HG03342 (cell line): ENCODE results near the gene PLD4.
"Not testable (repeated sequence)": the region's sequence is repeated elsewhere in the genome, so short reads cannot be mapped to it uniquely, and the experiment has no call there.

Source experiments
- ATAC-seq: cut with Tn5 transposase; IDR thresholded peaks from one replicate; pipeline ENCODE4 v1.9.1; 2021; ENCODE audit warnings: mild to moderate bottlenecking, moderate library complexity; ENCODE audit not compliant: unreplicated experiment

The PLD4 gene

DNA sequence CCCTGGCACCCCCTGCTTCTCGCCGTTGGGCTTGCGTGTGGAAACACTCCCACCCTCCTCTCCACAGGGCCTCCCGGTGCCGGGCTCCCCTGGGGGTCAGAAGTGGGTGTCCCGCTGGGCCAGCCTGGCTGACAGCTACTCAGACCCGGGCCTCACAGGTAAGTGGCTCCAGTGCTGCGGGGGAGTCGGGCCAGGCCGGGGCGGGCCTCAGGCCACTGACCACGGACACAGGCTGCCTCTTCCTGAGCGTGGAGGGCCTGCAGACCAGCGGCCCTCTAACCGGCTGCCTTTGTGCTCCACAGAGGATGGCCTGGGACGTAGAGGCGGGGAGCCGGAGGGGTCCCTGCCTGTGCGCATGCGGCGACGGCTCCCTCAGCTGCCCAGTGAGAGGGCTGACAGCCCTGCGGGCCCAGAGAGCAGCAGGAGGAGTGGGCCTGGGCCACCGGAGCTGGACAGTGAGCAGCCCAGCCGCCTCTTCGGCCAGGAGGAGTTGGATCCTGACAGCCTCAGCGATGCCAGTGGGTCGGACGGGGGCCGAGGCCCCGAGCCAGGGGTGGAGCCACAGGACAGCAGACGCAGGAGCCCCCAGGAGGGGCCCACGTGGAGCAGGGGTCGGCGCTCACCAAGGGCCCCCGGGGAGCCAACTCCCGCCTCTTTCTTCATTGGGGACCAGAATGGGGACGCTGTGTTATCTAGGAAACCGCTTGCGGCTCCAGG lies 38.5 kb upstream of the PLD4 start:
- no peak for ATAC-seq

DNA sequence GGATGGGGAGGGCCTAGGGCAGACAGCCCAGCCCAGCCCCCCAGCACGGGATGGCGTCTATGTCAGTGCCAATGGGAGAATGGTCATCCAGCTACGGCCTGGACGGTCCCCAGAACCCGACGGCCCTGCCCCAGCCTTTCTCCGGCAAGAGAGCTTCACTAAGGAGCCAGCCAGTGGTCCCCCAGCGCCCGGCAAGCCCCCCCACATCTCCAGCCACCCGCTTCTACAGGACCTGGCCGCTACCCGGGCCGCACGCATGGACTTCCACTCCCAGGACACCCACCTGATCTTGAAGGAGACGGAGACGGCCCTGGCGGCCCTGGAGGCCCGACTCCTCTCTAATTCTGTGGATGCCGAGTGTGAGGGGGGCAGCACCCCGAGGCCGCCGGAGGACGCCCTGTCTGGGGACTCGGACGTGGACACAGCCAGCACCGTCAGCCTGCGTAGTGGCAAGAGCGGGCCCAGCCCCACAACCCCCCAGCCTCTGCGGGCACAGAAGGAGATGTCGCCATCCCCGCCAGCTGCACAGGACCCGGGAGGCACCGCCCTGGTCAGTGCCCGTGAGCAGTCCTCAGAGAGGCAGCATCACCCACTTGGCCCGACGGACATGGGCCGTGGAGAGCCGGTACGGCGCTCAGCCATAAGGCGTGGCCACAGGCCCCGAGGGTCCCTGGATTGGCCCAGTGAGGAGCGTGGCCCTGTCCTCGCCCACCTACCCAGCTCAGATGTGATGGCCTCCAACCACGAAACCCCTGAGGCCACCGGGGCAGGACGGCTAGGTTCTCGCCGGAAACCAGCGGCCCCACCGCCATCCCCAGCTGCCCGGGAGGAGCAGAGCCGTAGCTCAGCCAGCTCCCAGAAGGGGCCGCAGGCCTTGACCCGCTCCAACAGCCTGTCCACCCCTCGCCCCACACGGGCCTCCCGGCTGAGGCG lies 37.7 kb upstream of the PLD4 start:
- ATAC-seq, result no peak

DNA sequence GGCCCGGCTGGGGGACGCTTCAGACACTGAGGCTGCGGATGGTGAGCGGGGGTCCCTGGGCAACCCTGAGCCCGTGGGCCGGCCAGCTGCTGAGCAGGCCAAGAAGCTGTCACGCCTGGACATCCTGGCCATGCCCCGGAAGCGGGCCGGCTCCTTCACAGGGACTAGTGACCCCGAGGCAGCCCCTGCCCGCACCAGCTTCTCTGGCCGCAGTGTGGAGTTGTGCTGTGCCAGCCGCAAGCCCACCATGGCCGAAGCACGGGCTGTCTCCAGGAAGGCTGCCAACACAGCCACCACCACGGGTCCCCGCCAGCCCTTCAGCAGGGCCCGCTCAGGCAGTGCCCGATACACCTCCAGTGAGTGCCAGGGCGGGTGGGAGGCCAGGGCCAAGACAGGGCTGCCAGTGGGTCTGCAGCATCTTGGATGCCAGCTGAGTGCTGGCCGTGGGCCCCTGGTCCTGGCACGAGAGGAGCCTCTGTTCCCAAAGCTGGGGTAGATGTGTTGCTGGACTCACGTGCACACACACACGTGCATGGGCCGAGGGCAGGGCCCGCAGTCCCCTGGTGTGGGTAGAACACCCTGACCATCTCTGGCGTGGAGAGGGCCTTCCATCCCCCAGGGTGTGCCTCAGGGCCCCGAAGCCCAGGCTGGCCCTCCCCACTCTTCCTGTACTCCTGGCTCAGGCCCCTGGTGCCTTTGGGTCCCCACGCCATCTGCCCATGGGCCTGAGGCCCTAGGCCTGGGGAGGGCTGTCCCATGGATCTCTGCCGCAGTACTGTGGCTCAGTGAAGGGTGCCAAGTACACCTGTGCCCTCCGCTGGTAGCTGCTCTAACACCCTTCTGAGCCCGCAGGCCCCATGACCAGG lies 36.8 kb upstream of the PLD4 start:
- ATAC-seq, result no peak

DNA sequence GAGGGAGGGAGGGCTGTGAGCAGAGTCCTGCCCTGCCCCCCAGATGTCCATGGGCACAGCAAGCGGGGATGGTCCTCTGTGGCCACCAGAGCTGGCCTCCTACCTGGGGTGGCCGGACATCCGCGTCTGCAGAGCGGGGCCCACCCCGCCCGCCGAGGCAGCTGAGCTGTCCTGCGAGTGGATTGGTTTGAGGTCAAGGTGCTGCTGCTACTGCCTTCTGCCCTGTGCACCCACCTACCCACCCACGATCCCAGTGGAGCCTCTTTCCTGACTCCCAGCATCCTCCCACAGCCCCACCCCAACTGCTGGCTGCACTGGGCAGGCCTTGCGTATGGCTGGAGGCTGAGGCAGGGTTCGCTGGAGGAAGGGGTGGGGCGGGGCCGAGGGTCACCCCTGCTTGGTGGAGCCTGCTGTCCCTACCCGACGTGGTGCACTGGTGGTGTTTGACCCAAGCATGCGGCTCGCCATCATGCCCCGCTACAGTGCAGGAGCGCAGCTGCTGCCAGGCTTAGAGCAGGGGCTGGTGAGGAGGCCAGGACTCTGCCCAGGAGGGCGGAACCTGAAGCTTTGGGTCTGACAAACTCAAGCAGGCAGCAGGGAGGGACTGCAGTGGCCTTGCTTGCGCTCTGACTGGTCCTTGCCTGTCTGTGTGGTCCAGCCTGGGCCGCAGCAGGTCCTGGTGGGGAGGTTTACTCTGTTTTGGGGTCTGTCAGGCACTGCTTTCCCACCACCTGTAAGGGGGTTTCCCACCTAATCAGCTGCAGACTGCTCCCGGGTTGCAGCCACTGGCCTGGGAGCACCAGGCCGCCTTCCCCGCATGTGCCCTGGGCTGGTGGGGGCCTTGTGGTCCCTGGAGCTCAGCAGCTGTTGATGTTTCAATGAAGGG lies 35.9 kb upstream of the PLD4 start:
- no peak for ATAC-seq

DNA sequence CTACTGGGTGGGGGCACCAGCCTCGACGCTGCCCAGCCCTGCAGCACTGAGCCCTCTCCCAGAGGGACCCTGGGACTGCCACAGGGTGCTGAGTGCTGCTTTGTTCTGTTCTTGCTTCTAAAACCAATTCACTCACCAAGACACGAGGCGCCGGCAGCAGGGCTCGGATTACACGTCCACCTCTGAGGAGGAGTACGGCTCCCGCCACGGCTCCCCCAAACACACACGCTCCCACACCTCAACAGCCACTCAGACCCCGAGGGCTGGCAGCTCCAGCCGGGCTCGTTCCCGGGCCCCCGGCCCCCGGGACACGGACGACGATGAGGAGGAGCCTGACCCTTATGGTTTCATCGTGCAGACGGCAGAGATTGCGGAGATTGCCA lies 35.3 kb upstream of the PLD4 start:
- ATAC-seq, result no peak

DNA sequence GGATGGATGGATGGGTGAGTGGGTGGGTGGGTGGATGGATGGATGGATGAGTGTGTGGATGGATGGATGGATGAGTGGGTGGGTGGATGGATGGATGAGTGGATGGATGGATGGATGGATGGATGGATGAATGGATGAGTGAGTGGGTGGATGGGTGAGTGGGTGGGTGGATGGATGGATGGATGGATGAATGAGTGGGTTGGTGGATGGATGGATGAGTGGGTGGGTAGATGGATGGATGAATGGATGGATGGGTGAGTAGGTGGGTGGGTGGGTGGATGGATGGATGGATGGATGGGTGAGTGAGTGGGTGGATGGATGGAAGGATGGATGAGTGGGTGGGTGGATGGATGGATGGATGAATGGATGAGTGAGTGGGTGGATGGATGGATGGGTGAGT lies 34.4 kb upstream of the PLD4 start:
- ATAC-seq, result not testable (repeated sequence)

DNA sequence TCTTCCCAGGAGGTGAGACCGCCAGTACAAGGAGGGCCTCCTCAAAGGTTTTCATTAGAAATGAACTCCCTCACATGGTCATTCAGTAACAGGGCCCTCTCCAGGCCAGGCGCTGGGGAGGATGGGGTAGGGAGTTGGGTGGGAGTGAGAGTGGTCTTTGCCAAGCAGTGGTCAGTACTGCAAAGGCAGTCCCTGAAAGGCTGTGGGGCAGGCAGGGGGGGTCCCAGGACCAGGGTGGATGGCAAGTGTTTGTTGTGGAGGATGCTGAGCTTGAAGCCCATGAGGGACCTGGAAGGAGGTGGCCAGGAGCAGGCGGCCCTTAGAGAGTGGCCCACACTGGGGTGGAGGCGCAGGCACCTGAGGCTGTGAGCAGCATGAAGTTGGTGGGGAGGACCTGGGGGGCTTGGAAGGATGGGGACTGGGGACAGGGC lies 33.5 kb upstream of the PLD4 start:
- ATAC-seq, result no peak

DNA sequence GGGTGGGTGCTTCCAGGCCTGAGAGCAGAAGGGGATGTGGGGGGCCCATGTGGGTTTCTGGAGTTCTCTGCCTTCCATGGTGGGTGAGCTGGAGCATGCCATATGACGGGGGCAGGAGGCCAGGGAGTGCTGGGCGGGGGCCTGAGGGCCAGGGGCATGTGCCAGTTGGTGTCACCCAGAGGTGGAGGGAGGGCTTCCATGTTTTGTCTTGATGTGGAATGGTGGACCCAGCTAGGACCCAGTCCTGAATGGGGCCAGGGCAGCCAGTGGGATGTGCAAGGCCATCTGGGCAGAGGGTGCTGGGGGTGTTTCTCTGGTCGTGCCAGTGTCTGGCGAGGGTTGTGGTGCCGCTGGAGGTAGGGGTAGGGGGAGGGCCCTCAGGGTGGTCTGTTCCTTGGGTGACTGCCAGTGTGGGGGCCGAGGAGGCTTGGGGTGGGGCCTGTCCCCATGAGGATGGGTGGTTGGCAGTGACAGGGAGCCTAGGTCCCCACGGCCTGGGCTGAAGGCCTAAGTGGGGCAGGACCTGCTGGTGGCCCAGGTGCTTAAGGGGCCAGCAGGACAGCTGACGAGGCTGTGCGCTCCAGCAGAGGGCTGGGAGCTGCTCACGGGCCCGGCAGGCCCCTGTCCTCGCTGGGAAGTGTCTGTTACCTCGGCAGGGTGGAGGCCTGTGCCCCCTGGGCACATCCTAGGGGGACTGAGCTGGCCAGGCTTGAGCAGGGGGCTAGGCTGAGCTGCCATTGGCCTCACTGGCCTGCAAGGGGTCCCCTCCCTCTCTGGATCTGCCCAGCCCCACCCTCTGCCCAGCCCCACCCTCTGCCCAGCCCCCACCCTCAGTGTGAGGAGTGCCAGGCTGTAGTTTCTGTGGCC lies 32.8 kb upstream of the PLD4 start:
- ATAC-seq, result no peak

DNA sequence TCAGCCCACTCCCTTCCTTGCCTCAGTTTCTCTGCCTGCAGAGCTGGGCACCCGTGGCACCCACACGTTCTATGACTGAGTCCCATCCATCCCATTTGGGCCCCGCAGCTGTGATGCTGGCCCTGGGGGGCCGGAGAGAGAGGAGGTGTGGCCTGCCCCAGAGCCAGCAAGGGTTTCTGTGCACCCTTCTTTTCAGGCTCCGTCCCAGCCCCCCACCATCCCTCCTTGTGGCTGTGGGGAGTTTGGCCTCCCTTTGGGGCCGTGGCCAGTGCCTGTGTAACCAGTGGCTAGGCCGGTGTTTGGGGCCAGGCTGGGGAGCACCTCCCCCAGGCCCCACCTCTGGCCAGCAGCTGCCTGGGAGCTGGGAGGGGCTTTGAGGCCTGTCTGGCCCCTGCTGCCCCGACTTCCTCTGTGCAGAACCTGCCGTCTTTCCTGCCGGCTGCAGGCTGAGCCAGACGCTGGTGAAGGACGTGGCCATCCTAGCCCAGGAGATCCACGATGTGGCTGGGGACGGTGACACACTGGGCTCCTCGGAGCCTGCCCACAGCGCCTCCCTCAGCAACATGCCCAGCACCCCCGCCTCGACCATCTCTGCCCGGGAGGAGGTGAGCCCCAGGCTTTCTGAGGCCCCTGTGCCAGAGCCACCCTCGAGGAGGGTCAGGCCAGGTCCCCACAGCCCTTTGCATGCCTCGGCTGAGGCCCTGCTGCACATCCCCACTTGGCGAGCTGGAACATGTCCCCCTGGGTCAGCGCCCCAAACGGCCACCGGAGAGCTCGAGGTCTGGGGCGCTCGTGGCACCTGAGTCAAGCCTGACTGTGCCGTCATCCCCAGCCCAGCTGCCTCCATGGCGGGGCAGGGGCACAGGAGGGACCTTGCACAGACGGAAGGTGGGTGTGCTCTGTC lies 31.9 kb upstream of the PLD4 start:
- no peak for ATAC-seq

DNA sequence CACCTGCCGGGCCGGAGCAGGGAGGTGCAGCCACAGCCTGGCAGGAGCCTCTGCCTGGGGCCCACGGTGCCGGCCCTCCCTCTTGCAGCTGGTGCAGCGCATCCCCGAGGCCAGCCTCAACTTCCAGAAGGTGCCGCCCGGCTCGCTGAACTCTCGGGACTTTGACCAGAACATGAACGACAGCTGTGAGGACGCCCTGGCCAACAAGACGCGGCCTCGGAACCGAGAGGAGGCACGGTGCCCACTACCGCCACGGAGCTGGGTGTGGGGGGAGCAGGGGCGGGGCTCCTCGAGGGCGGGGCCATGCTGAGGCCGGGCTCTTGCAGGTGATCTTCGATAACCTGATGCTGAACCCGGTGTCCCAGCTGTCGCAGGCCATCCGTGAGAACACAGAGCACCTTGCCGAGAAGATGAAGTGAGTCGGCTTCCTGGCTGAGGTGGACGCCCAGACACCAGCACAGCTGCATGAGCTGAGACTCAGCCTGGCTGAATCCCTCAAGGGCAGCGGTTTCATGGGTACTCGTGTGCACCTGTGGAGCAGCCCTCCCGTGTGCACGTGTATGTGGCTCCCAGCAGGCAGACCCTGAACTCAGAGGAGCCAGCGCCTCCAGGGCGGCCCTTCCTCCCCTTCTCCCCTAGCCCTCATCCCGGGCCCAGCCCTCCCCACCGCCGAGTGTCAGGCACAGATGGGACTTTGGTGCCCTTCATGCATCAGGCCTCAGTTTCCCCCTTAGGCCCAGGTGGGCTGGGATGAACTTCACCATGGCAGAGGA lies 31.1 kb upstream of the PLD4 start:
- ATAC-seq, result no peak

DNA sequence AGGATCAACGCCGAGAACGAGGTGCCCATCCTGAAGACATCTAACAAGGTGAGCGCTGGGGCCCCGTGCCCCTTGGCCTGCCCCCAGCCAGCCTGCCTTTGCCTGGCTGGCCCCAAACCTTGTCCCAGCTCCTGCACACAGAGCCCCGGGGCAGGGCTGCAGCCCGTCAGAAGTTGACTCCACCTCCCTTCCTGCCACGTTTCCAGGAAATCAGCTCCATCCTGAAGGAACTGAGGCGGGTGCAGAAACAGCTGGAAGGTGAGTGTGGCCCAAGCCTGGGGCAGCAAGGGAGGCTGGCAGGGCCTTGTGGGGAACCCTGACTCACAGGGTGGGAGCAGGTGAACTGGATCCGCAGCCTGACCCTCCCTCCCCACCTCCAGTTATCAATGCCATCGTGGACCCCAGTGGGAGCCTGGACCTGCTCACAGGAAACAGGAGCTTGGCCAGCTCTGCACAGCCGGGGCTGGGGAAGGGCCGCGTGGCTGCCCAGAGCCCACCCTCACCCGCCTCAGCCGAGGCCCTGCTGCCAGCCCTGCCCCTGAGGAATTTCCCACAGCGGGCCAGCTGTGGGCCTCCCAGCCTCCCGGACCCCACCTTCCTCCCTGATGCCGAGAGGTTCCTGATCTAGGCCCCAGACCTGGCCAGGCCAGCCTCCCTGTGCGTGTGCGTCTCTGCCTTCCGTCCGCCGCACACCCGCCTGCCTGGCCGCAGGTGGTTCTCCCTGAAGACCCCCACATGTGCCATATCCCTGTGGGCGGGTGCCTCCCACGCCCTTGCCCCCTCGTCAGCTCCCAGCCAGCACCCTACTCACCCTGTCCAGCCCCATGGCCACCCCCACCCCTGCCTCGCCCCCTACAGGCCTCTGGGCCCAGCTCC lies 30.1 kb upstream of the PLD4 start:
- no peak for ATAC-seq

DNA sequence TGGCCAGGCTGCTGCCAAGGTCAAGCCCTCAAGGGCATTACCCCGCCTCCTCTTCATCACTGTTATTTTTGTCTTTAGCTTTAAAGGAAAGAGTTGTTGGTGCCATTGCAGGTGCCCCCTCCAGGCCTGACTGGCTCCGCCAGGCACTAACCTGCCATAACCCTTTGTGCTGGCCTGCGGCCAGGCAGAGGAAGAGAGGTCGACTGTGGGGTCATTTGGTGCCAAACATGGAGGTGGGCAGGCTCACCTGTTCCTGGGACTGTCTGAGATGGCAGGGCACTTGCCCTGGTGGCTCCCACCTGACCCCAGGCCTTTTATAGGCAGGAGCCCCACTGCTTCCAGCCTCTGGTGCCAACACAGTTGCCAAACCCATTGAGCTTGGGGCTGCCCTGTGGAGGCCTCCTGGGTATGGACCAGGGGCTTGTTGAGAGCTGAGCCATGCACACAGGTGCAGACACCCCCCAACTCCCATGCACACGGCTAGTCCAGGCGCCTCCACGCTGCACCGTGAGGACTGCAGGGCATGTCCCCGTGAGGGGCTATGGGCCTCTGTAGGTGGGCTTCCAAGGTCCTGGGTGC lies 29.4 kb upstream of the PLD4 start:
- no peak for ATAC-seq

DNA sequence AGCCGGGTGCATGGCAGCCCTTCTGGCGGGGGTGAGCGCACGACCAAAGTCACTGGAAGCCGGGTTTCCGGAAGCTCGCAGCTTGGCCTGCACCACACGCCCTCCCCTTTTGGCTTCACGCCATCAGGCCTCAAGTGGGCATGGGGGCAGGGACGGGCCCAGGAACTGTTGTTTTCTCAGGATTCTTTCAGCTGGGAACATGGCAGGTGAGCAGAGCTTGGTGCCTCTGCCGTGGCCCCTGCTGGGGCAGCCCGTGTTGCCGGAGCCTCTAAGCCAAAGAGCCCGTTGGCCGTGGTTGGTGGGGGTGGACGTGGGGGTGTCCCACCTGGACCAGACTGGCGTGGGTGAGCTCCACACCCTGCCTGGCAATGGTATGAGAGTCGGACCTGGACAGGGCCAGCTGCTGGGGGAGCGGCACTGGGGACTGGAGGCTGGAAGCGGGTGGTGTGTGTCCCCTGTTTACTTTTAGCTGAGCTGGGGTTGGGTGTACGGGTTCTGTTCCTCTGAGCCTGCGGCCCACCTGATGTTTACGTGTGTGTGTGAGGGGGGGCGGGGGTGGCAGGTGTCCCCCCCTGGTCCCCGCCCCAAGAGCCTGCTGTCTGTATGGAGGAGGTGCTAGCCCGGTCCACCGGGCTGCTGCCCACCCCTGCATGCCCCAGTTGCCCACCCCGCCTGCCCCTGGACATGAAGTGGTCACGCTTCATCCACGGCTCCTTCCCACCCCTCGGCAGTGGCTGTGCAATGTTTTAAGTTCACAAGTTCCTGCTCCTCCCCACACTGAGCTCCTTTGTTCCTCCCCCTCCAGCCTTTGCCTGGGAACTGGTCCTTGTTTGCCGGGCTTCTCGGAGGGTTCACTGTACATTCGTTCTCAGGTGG lies 28.7 kb upstream of the PLD4 start:
- ATAC-seq, result no peak

DNA sequence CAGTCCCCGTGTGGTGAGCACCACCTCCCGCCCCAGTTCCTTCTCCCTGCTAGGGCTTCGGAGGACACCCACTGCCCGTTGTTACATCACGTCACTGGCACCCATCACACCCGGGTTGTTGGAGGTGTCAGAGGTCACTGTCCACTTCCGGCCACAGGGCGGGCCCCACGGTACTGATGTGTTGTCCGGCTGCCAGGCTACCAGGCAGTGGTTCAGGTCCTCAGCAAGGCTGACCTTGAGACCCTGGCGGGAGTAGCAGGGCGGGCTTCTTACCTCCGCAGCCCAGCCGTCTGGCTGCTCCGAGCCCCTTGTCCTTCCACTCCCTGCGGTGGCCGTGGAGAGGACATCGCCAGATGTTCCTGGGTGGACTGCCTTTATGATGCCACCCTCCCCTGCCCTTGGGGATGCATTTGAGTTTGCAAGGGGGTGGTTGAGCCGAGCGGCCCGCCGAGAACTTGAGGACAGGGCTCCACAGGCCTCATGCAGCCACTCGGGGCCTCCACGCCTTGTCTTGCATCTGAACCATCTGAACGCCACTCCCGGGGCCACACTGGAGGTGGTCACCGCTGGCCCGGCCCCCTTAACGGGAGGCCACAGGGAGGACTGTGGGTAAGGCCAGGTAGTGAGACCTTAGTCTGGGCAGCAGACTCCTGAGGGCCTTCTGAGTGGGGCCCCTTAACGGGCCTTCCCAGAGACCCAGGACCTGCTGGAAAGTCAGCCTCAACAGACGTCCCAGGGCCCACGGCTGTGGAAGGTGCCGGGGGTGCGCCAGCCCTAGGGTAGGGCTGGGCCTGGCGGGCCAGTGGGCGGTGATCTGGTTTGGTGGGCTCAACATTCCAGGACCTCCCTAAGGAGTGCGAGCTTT lies 27.1 kb upstream of the PLD4 start:
- no peak for ATAC-seq
